GM19372 (cell line): ENCODE results near the gene LIPT2.

Experiments
- ATAC-seq: cut with Tn5 transposase; IDR thresholded peaks from one replicate; pipeline ENCODE4 v1.9.1; 2021; ENCODE audit warnings: mild to moderate bottlenecking, low read depth, moderate library complexity; ENCODE audit not compliant: unreplicated experiment

The LIPT2 gene

DNA sequence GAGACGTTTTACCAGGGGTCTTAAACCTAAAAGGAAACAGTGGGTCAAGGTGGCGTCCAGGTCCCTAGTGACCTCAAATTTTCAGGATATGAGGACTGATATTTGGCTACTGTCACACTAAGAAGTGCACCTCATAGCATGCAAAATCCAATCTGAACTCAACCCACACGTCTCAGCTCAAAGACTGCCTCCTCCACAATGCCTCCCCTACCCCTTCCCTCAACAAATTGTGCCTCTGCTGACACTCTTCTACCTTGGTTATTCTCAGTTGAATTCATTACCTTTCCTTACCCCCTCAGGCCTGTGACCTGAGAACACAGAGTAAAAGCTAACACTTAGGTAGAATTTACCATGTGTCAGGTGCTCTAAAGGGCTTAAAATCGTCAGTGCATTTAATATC, 12.4 kb upstream of the LIPT2 start:
- ATAC-seq, result no peak

DNA sequence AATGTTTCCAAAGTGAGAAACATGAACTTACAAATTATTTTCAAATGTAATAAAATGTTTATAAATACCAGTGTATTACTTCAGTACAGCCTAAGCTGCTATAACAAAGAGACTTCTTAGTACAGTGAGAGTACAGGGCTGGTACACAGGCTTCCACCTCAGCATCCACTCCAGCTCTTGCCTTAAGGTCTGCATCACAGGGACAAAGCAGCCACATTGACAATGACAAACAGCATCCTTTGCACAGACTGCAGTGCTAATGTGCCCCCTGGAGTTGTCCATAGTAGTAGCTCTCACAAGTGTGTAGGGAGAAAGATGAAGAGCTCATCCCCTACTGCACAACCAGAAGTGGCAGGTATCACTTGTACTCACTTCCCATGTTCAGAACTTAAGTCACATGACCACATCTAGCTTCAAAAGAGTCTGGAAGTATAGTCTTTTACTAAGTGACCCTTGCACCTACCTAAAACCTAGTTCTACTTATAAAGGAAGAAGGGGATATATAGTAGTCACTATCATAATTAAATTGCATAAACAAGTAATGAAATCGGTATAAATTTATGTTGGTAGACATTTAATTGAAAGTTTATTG, 10.7 kb upstream of the LIPT2 start:
- no peak for ATAC-seq

GRCh38 chr11:74494916-74495315, 1.4 kb upstream of the LIPT2 start:
- ATAC-seq, result no peak

- no peak for ATAC-seq
These were observed 487 bp upstream of the LIPT2 start for GRCh38 chr11:74493791-74494630.

- no peak for ATAC-seq
These were observed 1.4 kb downstream of the LIPT2 start for GRCh38 chr11:74492084-74492483.

DNA sequence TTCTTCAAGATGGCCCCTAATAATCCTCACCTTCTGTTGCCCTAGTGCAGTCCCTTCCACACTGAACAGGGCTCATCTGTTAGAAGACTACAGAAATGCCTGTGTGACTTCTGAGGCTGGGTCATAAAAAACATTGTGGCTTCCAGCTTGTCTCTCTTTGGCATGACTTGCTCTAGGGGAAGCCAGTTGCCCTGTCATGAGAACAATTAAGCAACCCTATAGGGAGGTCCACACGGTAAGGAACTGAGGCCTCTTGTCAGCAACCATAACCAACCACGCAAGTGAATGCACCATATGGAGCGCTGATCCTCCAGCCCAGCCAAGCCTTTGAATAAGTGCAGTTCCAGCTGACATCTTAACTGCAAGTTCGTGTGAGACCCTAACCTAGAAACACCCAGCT, 2.6 kb downstream of the LIPT2 start:
- no peak for ATAC-seq

- ATAC-seq, result no peak
These were observed 5.6 kb downstream of the LIPT2 start for GRCh38 chr11:74487875-74488274.

- ATAC-seq, result no peak
These were observed 7.7 kb downstream of the LIPT2 start for GRCh38 chr11:74485868-74486267.

GRCh38 chr11:74480688-74481417, 12.7 kb downstream of the LIPT2 start:
- no peak for ATAC-seq

- ATAC-seq, result no peak
These were observed 13.8 kb downstream of the LIPT2 start for GRCh38 chr11:74479732-74480123.

- no peak for ATAC-seq
These were observed 14.4 kb downstream of the LIPT2 start for GRCh38 chr11:74478877-74479731.

DNA sequence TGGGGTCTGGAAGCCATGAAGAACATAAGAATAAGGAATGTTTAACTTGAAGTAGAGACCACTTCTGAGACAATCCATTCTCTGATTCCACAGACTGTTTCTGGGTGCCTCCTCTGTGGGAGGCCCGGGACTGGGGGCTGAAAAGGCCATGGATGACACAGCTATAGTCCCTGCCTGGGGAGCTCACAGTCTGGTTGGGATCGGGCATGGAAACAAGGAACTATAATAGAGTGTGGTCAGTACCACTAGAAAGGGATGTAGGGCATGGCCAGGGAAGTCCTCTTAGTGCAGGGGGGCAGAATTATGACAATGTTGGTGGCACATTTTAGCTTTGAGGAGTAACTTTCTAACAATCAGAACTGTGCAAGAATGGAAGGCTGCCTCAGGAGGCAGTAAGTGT, 17.0 kb downstream of the LIPT2 start:
- ATAC-seq, result no peak

GRCh38 chr11:74474316-74474715, 19.2 kb downstream of the LIPT2 start:
- ATAC-seq, result no peak

DNA sequence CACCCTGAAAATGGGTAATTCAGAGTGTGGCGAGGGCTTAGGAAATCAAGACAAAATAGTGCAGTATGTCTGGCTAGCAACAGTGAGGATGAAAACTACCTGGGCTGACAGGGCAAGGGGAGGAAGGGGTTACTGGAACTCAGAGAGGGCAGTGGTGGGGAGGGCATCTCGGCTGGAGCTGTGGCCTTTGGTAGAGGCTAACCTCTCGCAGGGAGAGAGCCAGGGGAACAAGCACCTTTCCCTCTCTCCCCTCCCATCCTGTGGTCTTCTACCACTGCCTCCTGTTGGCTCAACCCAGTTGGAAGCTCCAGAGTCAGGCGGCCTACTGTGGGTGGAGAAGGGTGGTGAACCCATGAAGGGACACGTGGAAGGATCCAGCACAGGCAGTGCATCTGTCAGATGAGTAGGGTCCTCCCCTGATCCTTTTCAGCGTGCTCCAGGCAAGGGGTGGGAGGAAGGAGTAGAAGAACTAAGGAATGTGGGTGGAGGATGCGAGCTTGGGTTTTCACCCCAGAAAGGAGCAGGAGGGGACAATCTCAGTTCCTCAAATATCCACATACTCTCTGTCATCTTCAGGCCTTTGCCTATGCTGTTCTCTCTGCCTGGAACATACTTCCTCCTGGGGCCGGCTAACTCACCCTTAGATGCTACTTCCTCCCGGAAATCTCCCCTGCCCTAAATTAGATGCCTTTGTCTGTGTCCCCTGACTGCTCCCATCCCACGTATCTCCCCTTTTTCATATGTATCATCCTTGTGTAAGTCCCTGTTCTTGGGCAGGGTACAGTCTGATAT, 19.9 kb downstream of the LIPT2 start:
- ATAC-seq, result no peak

DNA sequence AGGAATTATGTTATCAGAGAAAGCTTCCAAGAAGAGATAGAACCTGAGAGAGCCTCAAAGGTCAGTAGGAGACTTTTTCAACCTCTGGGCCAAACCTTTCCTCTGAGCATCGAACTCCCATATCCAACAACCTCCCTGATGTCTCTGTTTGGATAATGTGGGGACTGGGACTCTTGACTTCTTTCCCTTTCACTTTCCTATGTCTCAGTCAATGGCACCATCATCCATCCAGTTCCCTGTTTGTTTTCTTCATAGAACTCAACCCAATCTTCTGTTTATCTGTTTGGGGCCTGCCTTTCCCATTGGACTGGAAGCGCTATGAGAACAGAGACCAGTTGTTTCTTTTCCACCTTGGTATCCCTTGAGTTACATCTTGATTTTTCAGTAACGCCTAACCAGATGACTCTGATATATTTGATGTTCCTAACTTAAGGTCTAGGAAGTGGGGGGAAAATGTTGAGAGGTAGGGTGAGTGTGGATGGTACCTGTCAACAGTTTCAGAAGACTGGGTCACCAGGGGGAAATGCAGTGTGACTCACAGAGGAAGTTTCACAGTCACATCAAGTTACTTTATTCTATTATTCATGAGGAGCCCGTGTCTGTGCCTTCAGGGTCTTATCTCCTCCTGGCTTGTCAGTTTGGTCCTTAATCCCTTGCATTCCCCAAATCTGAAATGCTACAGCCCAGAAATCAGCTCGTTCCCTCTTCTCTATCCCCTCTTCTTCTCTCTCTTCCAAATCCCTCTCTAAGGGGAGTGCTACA, 21.7 kb downstream of the LIPT2 start:
- ATAC-seq, result no peak

DNA sequence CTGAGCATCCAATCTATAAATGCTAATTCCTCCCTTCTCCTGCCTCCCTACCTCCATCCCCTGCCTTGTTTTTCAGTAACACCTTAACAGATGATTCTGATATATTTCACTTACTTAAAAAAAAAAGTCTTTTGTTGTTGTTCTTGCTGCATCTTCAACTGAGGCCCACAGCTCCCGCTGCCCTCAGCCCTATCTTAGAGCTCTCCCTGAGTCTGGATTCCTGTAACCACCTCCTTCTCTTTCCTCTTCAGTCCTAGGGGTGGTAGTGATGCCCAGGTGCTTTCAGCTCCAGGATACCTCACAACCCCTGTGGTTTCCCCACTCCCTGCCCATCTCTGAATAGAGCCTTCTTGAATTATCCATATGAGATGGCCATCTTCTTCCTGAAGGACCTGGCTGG, 22.5 kb downstream of the LIPT2 start:
- ATAC-seq, result no peak

- no peak for ATAC-seq
These were observed 23.0 kb downstream of the LIPT2 start for GRCh38 chr11:74470526-74470925.

- ATAC-seq, result no peak
These were observed 24.6 kb downstream of the LIPT2 start for GRCh38 chr11:74468936-74469335.

DNA sequence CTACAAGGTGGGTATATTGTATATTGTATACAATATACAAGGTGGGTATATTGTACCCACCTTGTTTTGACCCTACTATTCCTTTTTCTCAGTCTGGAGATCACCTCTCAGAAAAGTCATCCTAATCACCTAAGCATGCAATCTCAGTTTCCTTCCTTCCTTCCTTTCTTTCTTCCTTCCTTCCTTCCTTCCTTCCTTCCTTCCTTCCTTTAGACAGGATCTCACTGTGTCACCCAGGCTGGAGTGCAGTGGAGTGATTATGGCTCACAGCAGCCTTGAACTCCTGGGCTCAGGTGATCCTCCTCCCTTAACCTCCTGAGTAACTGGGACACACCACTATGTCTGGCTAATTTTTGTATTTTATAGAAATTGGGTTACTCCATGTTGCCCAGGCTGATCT, 25.0 kb downstream of the LIPT2 start:
- no peak for ATAC-seq
